ACC112 (cell line): ENCODE results near the gene LMCD1.

Source experiments
- H2AFZ ChIP-seq: fragments of 200-600 bp; sonication (generic); one replicate; pipeline ENCODE4 v1.6.0; 2017; ENCODE audit warnings: antibody characterized with exemption, low read length; ENCODE audit not compliant: unreplicated experiment
- H3K27ac ChIP-seq: fragments of 200-600 bp; sonication (generic); 2 replicates; pipeline ENCODE4 v1.5.1; 2014; ENCODE audit warnings: low read depth, mild to moderate bottlenecking, antibody characterized with exemption, low read length, moderate library complexity
- H3K27me3 ChIP-seq: fragments of 200-600 bp; sonication (generic); 2 replicates; pipeline ENCODE4 v1.6.1; 2014; ENCODE audit warnings: mild to moderate bottlenecking, antibody characterized with exemption, low read length, moderate library complexity, mixed read lengths; ENCODE audit not compliant: insufficient read depth
- H3K36me3 ChIP-seq: fragments of 200-600 bp; sonication (generic); 2 replicates; pipeline ENCODE4 v1.6.1; 2016; ENCODE audit warnings: mild to moderate bottlenecking, antibody characterized with exemption, low read length, moderate library complexity, mixed read lengths; ENCODE audit not compliant: insufficient read depth
- H3K4me1 ChIP-seq: fragments of 200-600 bp; sonication (generic); one replicate; pipeline ENCODE4 v1.6.1; 2016; ENCODE audit warnings: low read length, mixed read lengths; ENCODE audit not compliant: insufficient read depth, unreplicated experiment, control insufficient read depth
- H3K4me3 ChIP-seq: fragments of 200-600 bp; sonication (generic); 2 replicates; pipeline ENCODE4 v1.5.1; 2014; ENCODE audit warnings: mild to moderate bottlenecking, low read depth, low read length
- H3K79me2 ChIP-seq: fragments of 200-600 bp; sonication (generic); one replicate; pipeline ENCODE4 v1.6.0; 2016; ENCODE audit warnings: low read length; ENCODE audit not compliant: control insufficient read depth, unreplicated experiment, insufficient read depth

Gene LMCD1

GRCh38 chr3:8492744-8493511 lies 8.7 kb upstream of the LMCD1 start:
- Histone ChIP-seq H3K79me2 (no peaks in the 10 kb centered on the region), H3K27ac (no peak overlapping the region), H3K4me3 (no peak overlapping the region), H3K4me1 (peaks cover 48% of the 10 kb centered on the region), H3K36me3 (no peaks in the 10 kb centered on the region; the same call in 1 of the 2 replicates), H3K27me3 (no peaks in the 10 kb centered on the region), H2AFZ (no peak overlapping the region)

GRCh38 chr3:8493744-8494143 lies 7.9 kb upstream of the LMCD1 start:
- H2AFZ ChIP-seq = no peak overlapping the region
- peaks cover 52% of the 10 kb centered on the region for H3K4me1 ChIP-seq
- H3K36me3 ChIP-seq = peaks cover 4% of the 10 kb centered on the region; the same call in 1 of the 2 replicates
- H3K4me3 ChIP-seq = no peak overlapping the region
- H3K27ac ChIP-seq = no peak overlapping the region
- no peaks in the 10 kb centered on the region for H3K27me3 ChIP-seq
- H3K79me2 ChIP-seq = no peaks in the 10 kb centered on the region

- H3K36me3 ChIP-seq = peaks cover 4% of the 10 kb centered on the region; the same call in 1 of the 2 replicates
- no peak overlapping the region for H3K4me3 ChIP-seq
- H3K27me3 ChIP-seq = no peaks in the 10 kb centered on the region
- H3K79me2 ChIP-seq = no peaks in the 10 kb centered on the region
- H2AFZ ChIP-seq = no peak overlapping the region
- no peak overlapping the region for H3K27ac ChIP-seq
- peaks cover 46% of the 10 kb centered on the region for H3K4me1 ChIP-seq
Observed at GRCh38 chr3:8494327-8494726, 7.3 kb upstream of the LMCD1 start.

- H3K79me2 ChIP-seq = peaks cover 2% of the 10 kb centered on the region
- H3K36me3 ChIP-seq = peaks cover 4% of the 10 kb centered on the region; the same call in 1 of the 2 replicates
- H3K4me1 ChIP-seq = peaks cover 31% of the 10 kb centered on the region
- H3K4me3 ChIP-seq = no peak overlapping the region
- no peak overlapping the region for H2AFZ ChIP-seq
- H3K27ac ChIP-seq = peak overlapping the region; percentile 41; the same call in 1 of the 2 replicates
- no peaks in the 10 kb centered on the region for H3K27me3 ChIP-seq
Observed at GRCh38 chr3:8497582-8497981, 4.0 kb upstream of the LMCD1 start.

GRCh38 chr3:8499181-8499611 lies 2.4 kb upstream of the LMCD1 start:
- Histone ChIP-seq H3K27ac (no peak overlapping the region), H3K4me3 (no peak overlapping the region), H3K79me2 (peaks cover 17% of the 10 kb centered on the region), H3K27me3 (no peaks in the 10 kb centered on the region), H2AFZ (no peak overlapping the region), H3K4me1 (peaks cover 37% of the 10 kb centered on the region), H3K36me3 (peaks cover 4% of the 10 kb centered on the region; the same call in 1 of the 2 replicates)

- peak overlapping the region; percentile 78 for H3K27ac ChIP-seq
- H3K36me3 ChIP-seq = peaks cover 4% of the 10 kb centered on the region; the same call in 1 of the 2 replicates
- H2AFZ ChIP-seq = peak overlapping the region; percentile 71
- peak overlapping the region; percentile 92 for H3K4me3 ChIP-seq
- H3K79me2 ChIP-seq = peaks cover 30% of the 10 kb centered on the region
- H3K4me1 ChIP-seq = peaks cover 50% of the 10 kb centered on the region
- H3K27me3 ChIP-seq = no peaks in the 10 kb centered on the region
Observed at GRCh38 chr3:8500319-8500988, 1.2 kb upstream of the LMCD1 start.

GRCh38 chr3:8500989-8501370 lies 643 bp upstream of the LMCD1 start:
- peak overlapping the region; percentile 92 for H3K4me3 ChIP-seq
- peaks cover 4% of the 10 kb centered on the region; the same call in 1 of the 2 replicates for H3K36me3 ChIP-seq
- peaks cover 55% of the 10 kb centered on the region for H3K4me1 ChIP-seq
- H3K79me2 ChIP-seq = peaks cover 33% of the 10 kb centered on the region
- peak overlapping the region; percentile 77 for H2AFZ ChIP-seq
- H3K27me3 ChIP-seq = no peaks in the 10 kb centered on the region
- peak overlapping the region; percentile 78 for H3K27ac ChIP-seq

- H3K4me3 ChIP-seq = peak overlapping the region; percentile 72
- peak overlapping the region; percentile 37 for H3K27ac ChIP-seq
- 0 out of 2 replicates have a peak, but pooled peaks cover 5% of the 10 kb centered on the region for H3K36me3 ChIP-seq
- H3K4me1 ChIP-seq = peaks cover 69% of the 10 kb centered on the region
- H2AFZ ChIP-seq = no peak overlapping the region
- peaks cover 51% of the 10 kb centered on the region for H3K79me2 ChIP-seq
- H3K27me3 ChIP-seq = no peaks in the 10 kb centered on the region
Observed at GRCh38 chr3:8503461-8503860, 1.8 kb downstream of the LMCD1 start.

GRCh38 chr3:8503871-8504610 lies 2.4 kb downstream of the LMCD1 start:
- no peaks in the 10 kb centered on the region for H3K27me3 ChIP-seq
- 0 out of 2 replicates have a peak, but pooled peaks cover 10% of the 10 kb centered on the region for H3K36me3 ChIP-seq
- peaks cover 69% of the 10 kb centered on the region for H3K4me1 ChIP-seq
- H3K4me3 ChIP-seq = peak overlapping the region; percentile 72
- H2AFZ ChIP-seq = no peak overlapping the region
- H3K27ac ChIP-seq = peak overlapping the region; percentile 37
- H3K79me2 ChIP-seq = peaks cover 56% of the 10 kb centered on the region

GRCh38 chr3:8504611-8504973 lies 3.0 kb downstream of the LMCD1 start:
- Histone ChIP-seq H3K27ac (peak overlapping the region; percentile 37), H3K4me1 (peaks cover 75% of the 10 kb centered on the region), H3K36me3 (0 out of 2 replicates have a peak, but pooled peaks cover 10% of the 10 kb centered on the region), H3K79me2 (peaks cover 58% of the 10 kb centered on the region), H3K4me3 (peak overlapping the region; percentile 72), H2AFZ (no peak overlapping the region), H3K27me3 (no peaks in the 10 kb centered on the region)
